ENCODE results near the gene ARHGAP42.
"Not testable (repeated sequence)": the region's sequence is repeated elsewhere in the genome, so short reads cannot be mapped to it uniquely, and the experiment has no call there.

Gene ARHGAP42

GRCh38 chr11:100883830-100884229 lies 196.7 kb downstream of the ARHGAP42 start:
- no peak for DNase-seq

- DNase-seq = no peak
Observed at GRCh38 chr11:100887659-100888058, 200.6 kb downstream of the ARHGAP42 start.

DNA sequence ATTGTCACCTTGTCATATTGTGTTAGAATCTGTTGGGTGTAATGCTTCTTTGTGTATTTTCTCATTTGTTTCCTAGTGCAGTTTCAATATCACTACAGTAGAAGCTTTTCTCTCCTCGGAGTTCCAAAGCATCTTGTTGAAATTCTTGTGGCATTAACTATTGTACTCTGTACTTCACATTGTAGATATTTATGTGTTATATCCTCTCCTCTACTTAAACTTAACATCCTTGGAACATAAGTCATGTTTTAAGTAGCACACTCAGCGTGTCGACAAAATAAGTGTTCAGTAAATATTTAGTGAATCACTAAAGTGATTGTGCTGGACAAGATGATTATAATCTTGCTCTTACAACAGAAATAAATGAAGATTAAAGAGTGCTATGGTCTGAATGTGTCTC lies 201.7 kb downstream of the ARHGAP42 start:
- no peak for DNase-seq

- DNase-seq = no peak
Observed at GRCh38 chr11:100889758-100890157, 202.7 kb downstream of the ARHGAP42 start.

DNA sequence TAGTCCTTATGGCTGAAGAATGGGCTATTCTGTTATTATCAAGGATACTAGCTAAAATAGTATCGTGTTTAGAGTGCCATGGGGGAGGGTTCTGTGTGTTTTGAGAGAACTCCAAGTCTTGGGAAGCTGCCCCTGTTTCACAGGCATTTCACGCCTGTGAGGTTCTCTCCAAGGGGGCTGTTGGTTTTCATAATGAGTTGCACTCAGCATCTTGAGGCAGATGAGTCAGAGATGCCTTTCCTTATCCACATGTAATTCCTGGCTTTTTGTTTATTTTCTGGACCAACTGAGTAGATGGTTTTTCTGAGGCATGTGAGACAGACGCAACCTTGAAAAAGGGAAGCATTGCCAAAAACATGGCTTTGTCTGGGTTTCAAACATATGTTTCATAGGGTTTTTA lies 203.7 kb downstream of the ARHGAP42 start:
- DNase-seq = no peak

- no peak for DNase-seq
Observed at GRCh38 chr11:100892886-100893285, 205.8 kb downstream of the ARHGAP42 start.

- DNase-seq = no peak
Observed at GRCh38 chr11:100895449-100895848, 208.4 kb downstream of the ARHGAP42 start.

- DNase-seq = not testable (repeated sequence)
Observed at GRCh38 chr11:100895976-100896375, 208.9 kb downstream of the ARHGAP42 start.

- DNase-seq = not testable (repeated sequence)
Observed at GRCh38 chr11:100901471-100901870, 214.4 kb downstream of the ARHGAP42 start.

DNA sequence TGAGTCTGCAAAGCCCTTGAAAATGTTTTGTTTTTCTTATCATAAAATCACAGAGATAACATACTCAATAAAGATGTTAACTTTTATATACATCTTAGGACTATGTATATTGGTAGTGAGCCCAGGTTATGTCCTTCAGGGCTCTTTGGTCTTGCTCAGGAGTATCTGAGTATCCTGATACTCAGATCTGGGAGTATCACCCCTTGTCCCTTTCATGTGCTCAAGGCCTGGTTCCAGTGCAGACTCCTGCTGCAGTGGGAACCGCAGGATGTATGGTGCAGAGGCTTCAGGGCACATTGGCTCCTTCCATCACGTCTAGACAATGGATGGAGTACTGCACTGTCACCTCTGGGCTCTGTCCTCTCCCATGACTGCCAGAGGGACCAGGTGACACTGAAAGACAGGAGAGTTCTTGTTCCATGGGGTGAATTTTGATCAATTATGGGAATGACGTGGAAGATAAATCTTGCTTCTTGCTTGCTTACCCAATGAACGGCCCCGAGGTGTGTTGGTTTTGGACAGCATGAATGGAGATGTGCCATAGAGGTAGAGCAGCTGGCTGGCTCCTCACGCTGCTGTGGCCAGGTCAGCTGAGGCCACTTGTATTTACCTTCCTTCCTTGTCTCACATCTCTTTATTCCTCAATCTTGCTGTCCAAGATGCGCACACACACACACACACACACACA lies 215.5 kb downstream of the ARHGAP42 start:
- DNase-seq = no peak

DNA sequence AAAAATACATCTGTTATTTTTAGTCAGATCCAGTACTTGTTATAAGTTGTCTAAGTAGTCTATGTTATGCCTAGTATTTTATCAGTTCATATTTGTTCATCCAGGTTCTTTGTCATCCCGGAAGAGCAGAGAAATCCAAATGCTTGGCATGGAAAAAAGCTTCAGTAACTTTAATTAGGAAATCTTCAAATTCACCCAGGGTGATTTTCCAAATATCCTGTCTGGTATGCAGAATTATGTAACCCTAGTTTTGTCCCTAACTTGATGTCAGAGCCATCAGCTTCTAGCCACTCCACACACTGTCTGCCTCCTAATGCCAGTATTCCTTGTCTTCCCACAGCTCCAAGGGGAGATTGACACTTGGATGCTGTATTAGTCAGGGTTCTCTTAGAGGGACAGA lies 216.2 kb downstream of the ARHGAP42 start:
- DNase-seq = no peak

GRCh38 chr11:100905684-100906083 lies 218.6 kb downstream of the ARHGAP42 start:
- DNase-seq = no peak

GRCh38 chr11:100908746-100909145 lies 221.7 kb downstream of the ARHGAP42 start:
- DNase-seq = no peak

DNA sequence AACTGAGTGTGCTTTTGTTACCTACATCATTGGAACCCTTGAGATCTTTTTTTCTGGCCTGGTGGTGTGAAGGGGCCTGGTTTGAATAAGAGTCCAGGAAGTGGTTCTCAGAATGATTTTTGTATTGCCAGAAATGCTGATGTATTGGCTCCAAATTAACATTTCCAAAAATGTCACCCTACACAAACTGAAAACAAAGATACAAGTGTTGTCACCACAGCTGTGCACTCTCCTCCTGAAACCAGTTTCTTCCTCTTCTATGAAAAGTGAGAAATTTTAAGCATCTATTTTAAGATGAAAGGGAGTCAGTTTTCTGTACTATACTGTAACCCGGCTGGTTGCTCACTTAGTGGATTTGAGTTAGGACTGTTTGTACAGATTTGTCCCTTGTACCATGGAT lies 223.7 kb downstream of the ARHGAP42 start:
- no peak for DNase-seq

GRCh38 chr11:100914415-100915110 lies 227.5 kb downstream of the ARHGAP42 start:
- no peak for DNase-seq

GRCh38 chr11:100918551-100919500 lies 231.7 kb downstream of the ARHGAP42 start:
- no peak for DNase-seq

DNA sequence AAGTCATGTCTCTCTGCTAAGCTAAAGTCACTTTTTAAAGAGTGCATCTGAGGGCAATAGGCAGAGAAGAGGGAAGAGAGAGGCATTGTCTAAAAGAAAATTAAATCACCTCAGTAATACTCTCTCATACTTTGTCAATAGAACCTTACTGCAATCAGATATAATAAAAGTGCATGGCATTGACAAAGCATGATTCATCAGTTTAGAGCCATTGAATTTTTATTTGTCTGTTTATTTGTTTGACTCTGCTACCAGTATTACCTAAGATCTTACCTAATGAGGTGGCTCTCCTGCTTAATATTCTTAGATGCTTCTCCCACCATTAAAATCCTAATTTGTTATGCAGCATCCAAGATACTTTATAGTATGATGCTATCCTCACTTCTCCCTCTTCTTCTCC lies 233.5 kb downstream of the ARHGAP42 start:
- DNase-seq = no peak

DNA sequence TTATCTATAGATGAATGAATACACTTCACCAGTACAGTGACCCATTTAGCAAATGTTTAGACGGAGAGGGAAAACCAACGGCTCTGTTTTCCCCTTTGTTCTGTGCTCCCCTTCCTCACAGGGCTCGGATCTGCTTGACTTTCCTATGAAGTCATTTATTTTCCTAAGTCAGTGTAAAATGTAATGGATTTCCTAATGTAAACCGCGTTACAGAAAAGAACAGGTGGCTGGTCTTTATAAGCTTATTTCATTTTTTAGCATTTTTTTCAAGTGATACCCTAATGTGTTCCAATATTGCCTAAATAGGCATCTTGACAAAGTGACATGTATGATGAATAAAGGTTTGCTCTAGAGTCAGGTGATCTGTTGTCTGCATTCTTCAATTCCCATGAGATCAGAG lies 235.0 kb downstream of the ARHGAP42 start:
- no peak for DNase-seq

DNA sequence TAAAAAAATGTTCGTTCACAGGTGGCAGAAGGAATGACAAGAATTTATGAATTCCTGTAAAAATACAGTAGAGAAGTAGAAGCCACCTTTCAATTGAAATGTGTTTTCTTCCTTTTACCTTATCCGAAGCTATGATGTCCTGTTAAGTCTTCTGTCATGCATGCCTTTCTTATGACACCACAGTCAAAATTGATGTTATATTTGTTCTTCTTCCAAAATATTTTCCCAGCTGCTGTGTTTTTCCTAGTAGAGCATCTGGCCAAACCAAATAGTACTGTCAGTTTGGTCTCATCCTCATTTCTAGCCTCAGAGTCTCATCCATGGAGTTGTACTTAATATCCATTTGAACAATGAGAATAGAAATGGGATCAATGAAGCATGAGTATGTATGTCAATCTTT lies 236.5 kb downstream of the ARHGAP42 start:
- DNase-seq = no peak

DNA sequence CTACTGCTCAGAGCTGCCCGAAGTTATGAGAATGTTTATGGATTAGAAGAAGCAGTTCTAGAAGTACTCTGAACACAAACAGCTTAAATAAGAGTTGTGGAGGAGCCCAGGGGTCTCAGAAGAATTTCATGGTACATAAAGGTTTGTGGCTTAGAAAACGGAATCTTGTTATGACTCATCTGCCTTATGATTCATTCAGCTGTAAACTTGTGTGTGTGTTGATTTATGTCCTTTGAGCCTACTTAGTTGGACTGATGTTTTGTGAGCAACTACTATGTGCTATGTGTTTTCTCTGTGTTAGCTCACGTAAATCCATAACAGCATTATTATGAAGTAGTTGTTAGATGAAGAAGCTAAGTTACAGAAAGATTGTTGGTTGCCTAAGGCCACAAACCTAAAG lies 238.8 kb downstream of the ARHGAP42 start:
- no peak for DNase-seq

- no peak for DNase-seq
Observed at GRCh38 chr11:100927579-100927978, 240.5 kb downstream of the ARHGAP42 start.

- DNase-seq = no peak
Observed at GRCh38 chr11:100928426-100928825, 241.3 kb downstream of the ARHGAP42 start.

DNA sequence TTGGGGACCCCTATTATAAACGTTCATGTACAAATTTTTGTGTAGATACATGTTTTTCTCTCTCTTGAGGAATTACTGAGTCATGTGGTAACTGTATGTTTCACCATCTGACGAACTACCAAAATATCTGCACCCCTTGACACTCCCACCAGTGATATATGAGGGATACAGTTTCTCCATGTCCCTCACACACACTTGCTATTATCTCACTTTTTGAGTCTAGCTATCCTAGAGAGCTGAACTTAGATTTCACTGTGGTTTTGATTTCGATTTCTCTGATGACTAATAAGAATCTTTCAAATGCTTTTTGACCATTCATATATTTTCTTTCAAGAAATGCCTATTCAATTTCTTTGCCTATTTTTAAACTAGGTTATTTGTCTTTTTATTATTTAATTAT lies 242.3 kb downstream of the ARHGAP42 start:
- no peak for DNase-seq
